Peyer's patch (tissue), 4 donors: Measurements from ENCODE around the gene STAM.

ENCODE experiments used
- CTCF ChIP-seq, 6 experiments: fragments of 450-650 bp in 4 of 6; fragments of 200-600 bp in 2 of 6; sonication (generic) in 1 of 6; IDR thresholded peaks; one replicate each; pipeline ENCODE4 v1.5.1; 2017 to 2019; ENCODE audit warnings: antibody characterized with exemption in 6 of 6, mild to moderate bottlenecking in 3 of 6, moderate library complexity in 1 of 6
- POLR2A ChIP-seq, 2 donors: fragments of 450-650 bp; IDR thresholded peaks; one replicate each; pipeline ENCODE4 v1.5.1; 2017; ENCODE audit warnings: antibody characterized with exemption in 2 of 2, mild to moderate bottlenecking in 2 of 2, moderate library complexity in 2 of 2

- TF ChIP-seq CTCF (IDR thresholded peaks at IDR 0.05) (no peak), POLR2A (IDR thresholded peaks at IDR 0.05) (no peak)
Measured at GRCh38 chr10:17616403-17617030, 27.4 kb upstream of the STAM start.
